ENCODE measurements around the gene EFHD1. TPM values are rescaled to one million over a fixed set of nuclear protein-coding genes. Genes with fewer than 3 reads are reported as not detected.

EFHD1 gene
- total RNA-seq, 4 donors from 2014 or later, result 6.7 to 22.1 (median 14.0) TPM

- no peak overlapping the region for H3K4me3 ChIP-seq (ENCODE audit: low read depth, poor library complexity, severe bottlenecking)
- intact Hi-C loops (cut with DNase I; ENCODE audit: low total_unique reads), result no loop called here
- WGBS, 2 donors, result 87 to 91% methylated on average over 10 of the region's 10 CpGs
- DNase-seq (ENCODE audit: low spot score in 2 of 2), result no peak
- TF ChIP-seq POLR2A (IDR thresholded peaks at IDR 0.05), result no peak
Measured at GRCh38 chr2:232667989-232668583, 34.7 kb downstream of the EFHD1 start.

DNA sequence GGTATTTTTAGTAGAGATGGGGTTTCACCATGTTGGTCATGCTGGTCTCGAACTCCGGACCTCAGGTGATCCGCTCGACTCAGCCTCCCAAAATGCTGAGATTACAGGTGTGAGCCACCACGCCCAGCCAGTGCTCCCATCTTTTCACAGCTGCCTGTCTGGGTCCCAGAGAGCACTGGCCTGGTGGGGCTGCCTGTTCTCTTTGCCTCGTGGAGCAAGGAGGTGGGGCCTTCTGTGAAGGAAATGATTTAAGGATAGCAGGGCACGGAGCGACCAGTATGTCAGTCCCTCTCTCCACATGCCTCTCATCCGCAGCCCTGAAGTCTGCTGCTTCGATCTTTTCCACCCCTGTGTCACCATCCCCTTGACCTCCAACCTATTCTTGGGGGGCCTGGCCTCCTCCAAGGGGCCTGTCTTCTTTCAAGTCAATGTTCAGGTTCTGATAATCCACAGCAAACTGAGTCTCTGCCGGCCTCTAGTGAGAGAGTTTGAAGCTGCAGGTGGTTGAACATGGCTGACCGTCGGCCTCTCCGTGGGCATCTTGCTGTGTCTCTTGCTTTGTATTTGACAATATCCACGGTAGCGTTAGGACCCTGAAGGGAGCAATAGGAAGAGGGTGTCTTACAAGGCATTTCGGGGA is 35.5 kb downstream of the EFHD1 start:
- H3K4me3 ChIP-seq (ENCODE audit: low read depth, poor library complexity, severe bottlenecking), result no peak overlapping the region
- TF ChIP-seq, protein P1, sequence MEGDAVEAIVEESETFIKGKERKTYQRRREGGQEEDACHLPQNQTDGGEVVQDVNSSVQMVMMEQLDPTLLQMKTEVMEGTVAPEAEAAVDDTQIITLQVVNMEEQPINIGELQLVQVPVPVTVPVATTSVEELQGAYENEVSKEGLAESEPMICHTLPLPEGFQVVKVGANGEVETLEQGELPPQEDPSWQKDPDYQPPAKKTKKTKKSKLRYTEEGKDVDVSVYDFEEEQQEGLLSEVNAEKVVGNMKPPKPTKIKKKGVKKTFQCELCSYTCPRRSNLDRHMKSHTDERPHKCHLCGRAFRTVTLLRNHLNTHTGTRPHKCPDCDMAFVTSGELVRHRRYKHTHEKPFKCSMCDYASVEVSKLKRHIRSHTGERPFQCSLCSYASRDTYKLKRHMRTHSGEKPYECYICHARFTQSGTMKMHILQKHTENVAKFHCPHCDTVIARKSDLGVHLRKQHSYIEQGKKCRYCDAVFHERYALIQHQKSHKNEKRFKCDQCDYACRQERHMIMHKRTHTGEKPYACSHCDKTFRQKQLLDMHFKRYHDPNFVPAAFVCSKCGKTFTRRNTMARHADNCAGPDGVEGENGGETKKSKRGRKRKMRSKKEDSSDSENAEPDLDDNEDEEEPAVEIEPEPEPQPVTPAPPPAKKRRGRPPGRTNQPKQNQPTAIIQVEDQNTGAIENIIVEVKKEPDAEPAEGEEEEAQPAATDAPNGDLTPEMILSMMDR (IDR thresholded peaks at IDR 0.05), result no peak
- TF ChIP-seq POLR2A (IDR thresholded peaks at IDR 0.05), result no peak
- intact Hi-C loops (cut with DNase I; ENCODE audit: low total_unique reads), result no loop called here
- no peak for DNase-seq (ENCODE audit: low spot score in 2 of 2)
- 67 to 69% methylated on average over 17 of the region's 17 CpGs for WGBS, 2 donors

GRCh38 chr2:232672588-232672987 is 39.2 kb downstream of the EFHD1 start:
- TF ChIP-seq, protein P1 (IDR thresholded peaks at IDR 0.05), result no peak
- TF ChIP-seq POLR2A (IDR thresholded peaks at IDR 0.05), result no peak
- intact Hi-C loops (cut with DNase I; ENCODE audit: low total_unique reads), result no loop called here
- WGBS, 2 donors, result 93 to 95% methylated on average over 1 of the region's 1 CpG
- H3K4me3 ChIP-seq (ENCODE audit: low read depth, poor library complexity, severe bottlenecking), result no peak overlapping the region
- no peak for DNase-seq (ENCODE audit: low spot score in 2 of 2)

GRCh38 chr2:232674491-232674890 is 41.1 kb downstream of the EFHD1 start:
- no peak for DNase-seq (ENCODE audit: low spot score in 2 of 2)
- WGBS, 2 donors, result 70 to 75% methylated on average over 6 of the region's 6 CpGs
- TF ChIP-seq, protein P1 (IDR thresholded peaks at IDR 0.05), result no peak
- TF ChIP-seq POLR2A (IDR thresholded peaks at IDR 0.05), result no peak
- intact Hi-C loops (cut with DNase I; ENCODE audit: low total_unique reads), result no loop called here
- no peak overlapping the region for H3K4me3 ChIP-seq (ENCODE audit: low read depth, poor library complexity, severe bottlenecking)

GRCh38 chr2:232675381-232675780 is 42.0 kb downstream of the EFHD1 start:
- DNase-seq (ENCODE audit: low spot score in 2 of 2), result no peak
- intact Hi-C loops (cut with DNase I; ENCODE audit: low total_unique reads), result no loop called here
- H3K4me3 ChIP-seq (ENCODE audit: low read depth, poor library complexity, severe bottlenecking), result no peak overlapping the region
- 91 to 95% methylated on average over 10 of the region's 10 CpGs for WGBS, 2 donors
- TF ChIP-seq POLR2A (IDR thresholded peaks at IDR 0.05), result no peak
- TF ChIP-seq, protein P1 (IDR thresholded peaks at IDR 0.05), result no peak

DNA sequence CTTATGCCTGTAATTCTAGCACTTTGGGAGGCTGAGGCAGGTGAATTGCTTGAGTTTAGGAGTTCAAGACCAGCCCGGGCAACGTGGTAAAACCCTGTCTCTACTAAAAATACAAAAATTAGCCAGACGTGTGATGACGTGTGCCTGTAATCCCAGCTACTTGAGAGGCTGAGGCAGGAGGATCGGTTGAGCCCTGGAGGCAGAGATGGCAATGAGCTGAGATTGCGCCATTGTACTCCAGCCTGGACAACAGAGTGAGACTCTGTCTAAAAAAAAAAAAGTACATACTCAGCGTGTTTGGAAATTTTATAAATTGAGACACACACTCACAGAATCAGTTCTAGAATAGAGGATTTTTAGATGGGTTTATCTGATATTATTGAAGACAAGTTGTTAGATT is 46.6 kb downstream of the EFHD1 start:
- DNase-seq (ENCODE audit: low spot score in 2 of 2), result no peak
- no peak overlapping the region for H3K4me3 ChIP-seq (ENCODE audit: low read depth, poor library complexity, severe bottlenecking)
- intact Hi-C loops (cut with DNase I; ENCODE audit: low total_unique reads), result no loop called here
- no peak for TF ChIP-seq POLR2A (IDR thresholded peaks at IDR 0.05)
- TF ChIP-seq, protein P1 (IDR thresholded peaks at IDR 0.05), result no peak
- 72 to 74% methylated on average over 7 of the region's 7 CpGs for WGBS, 2 donors

Data from lower leg skin (tissue), 4 donors.